Fibroblast of lung (primary cell): ENCODE measurements around the gene PDE11A. TPM values are rescaled to one million over a fixed set of nuclear protein-coding genes. Genes with fewer than 3 reads are reported as not detected.

Experiments
- DNase-seq, 2 donors: peaks; one replicate each; pipeline versions ENCODE4 v3.0.0 to v3.0.0-alpha.2; 2010; ENCODE audit warnings: low read depth in 2 of 2
- H2AFZ ChIP-seq: 2 replicates; pipeline ENCODE4 v1.5.1; 2012; ENCODE audit warnings: low read length, control low read depth, inconsistent platforms
- H3K27ac ChIP-seq: 2 replicates; pipeline ENCODE4 v1.5.1; 2011; ENCODE audit warnings: low read length, control low read depth; ENCODE audit not compliant: insufficient read depth
- H3K27me3 ChIP-seq: 2 replicates; pipeline ENCODE4 v1.5.1; 2011; ENCODE audit warnings: mild to moderate bottlenecking, low read length; ENCODE audit not compliant: control insufficient read depth, insufficient read depth
- H3K36me3 ChIP-seq: 2 replicates; pipeline ENCODE4 v1.5.1; 2011; ENCODE audit warnings: low read length; ENCODE audit not compliant: control insufficient read depth, insufficient read depth
- H3K4me1 ChIP-seq: 2 replicates; pipeline ENCODE4 v1.5.1; 2011; ENCODE audit warnings: low read length; ENCODE audit not compliant: control insufficient read depth, insufficient read depth; ENCODE audit errors: extremely low read depth
- H3K4me2 ChIP-seq: 2 replicates; pipeline ENCODE4 v1.5.1; 2011; ENCODE audit warnings: low read length, control low read depth; ENCODE audit not compliant: insufficient read depth; ENCODE audit errors: extremely low read depth
- H3K4me3 ChIP-seq, 4 experiments: fragments of 200-600 bp in 1 of 4; sonication (generic) in 1 of 4; replicated peaks in 1 of 4; 2 replicates each; pipeline ENCODE4 v1.5.1; 2011 to 2016; ENCODE audit warnings: low read length in 4 of 4, low read depth in 3 of 4, mild to moderate bottlenecking in 3 of 4, control low read depth in 2 of 4, inconsistent platforms in 1 of 4, mixed read lengths in 1 of 4; ENCODE audit not compliant: insufficient read depth in 1 of 4; ENCODE audit errors: control extremely low read depth in 1 of 4
- H3K79me2 ChIP-seq: 2 replicates; pipeline ENCODE4 v1.5.1; 2012; ENCODE audit warnings: mild to moderate bottlenecking, low read length, inconsistent platforms; ENCODE audit not compliant: control insufficient read depth, insufficient read depth
- H3K9ac ChIP-seq: 2 replicates; pipeline ENCODE4 v1.5.1; 2011; ENCODE audit warnings: mild to moderate bottlenecking, low read length, control low read depth; ENCODE audit not compliant: insufficient read depth
- H3K9me3 ChIP-seq: 2 replicates; pipeline ENCODE4 v1.5.1; 2012; ENCODE audit warnings: low read depth, low read length; ENCODE audit not compliant: control insufficient read depth, insufficient read depth
- H4K20me1 ChIP-seq: 2 replicates; pipeline ENCODE4 v1.5.1; 2011; ENCODE audit warnings: low read length; ENCODE audit not compliant: control insufficient read depth, insufficient read depth; ENCODE audit errors: extremely low read depth
- CTCF ChIP-seq, 2 donors: IDR thresholded peaks in 1 of 2; conservative IDR thresholded peaks in 1 of 2; 1 replicate in 1 of 2; 2 replicates in 1 of 2; pipeline ENCODE4 v1.5.1; 2011 to 2012; ENCODE audit warnings: low read length in 2 of 2, control low read depth in 1 of 2, inconsistent platforms in 1 of 2, low read depth in 1 of 2, mild to moderate bottlenecking in 1 of 2
- EZH2 ChIP-seq: IDR thresholded peaks from 2 replicates; pipeline ENCODE4 v1.5.1; 2012; ENCODE audit warnings: low read length, control low read depth, mild to moderate bottlenecking; ENCODE audit errors: missing control alignments
- polyA plus RNA-seq, 2 donors: library from polyadenylated mRNA; depleted of rRNA in 1 of 2; stranded (reverse) in 1 of 2; unstranded in 1 of 2; fragments of >200 nt; gene quantifications; 2 replicates each; pipeline ENCODE4 v1.2.1, GENCODE V29; 2011 to 2012; ENCODE audit warnings: missing spikeins in 1 of 2
- total RNA-seq: library from RNA; depleted of rRNA; stranded (reverse); fragments of >200 nt; gene quantifications from 2 replicates; pipeline ENCODE4 v1.2.1, GENCODE V29; 2014

PDE11A gene
- total and polyA plus RNA-seq, 2 donors (not counting 1 experiment from before 2014, with no cell fraction given), result 0.03 to 0.33 TPM

- H3K4me3 ChIP-seq, result no peak overlapping the region
- H3K27me3 ChIP-seq, result no peaks in the 10 kb centered on the region
- no peak overlapping the region for H2AFZ ChIP-seq
- H3K4me2 ChIP-seq, result no peak overlapping the region
- no peak for TF ChIP-seq EZH2
- no peaks in the 10 kb centered on the region for H3K9me3 ChIP-seq
- H3K9ac ChIP-seq, result no peak overlapping the region
- DNase-seq, result peak in 1 of 2 donors; percentile 47
- no peaks in the 10 kb centered on the region for H4K20me1 ChIP-seq
- no peaks in the 10 kb centered on the region for H3K79me2 ChIP-seq
- no peaks in the 10 kb centered on the region for H3K4me1 ChIP-seq
- H3K27ac ChIP-seq, result no peak overlapping the region
- no peaks in the 10 kb centered on the region for H3K36me3 ChIP-seq
Measured at GRCh38 chr2:177740700-177741099, 331.9 kb downstream of the PDE11A start.

- no peak for TF ChIP-seq CTCF (conservative IDR thresholded peaks at IDR 0.05 in 1 of 2, IDR thresholded peaks at IDR 0.05 in 1 of 2; ENCODE audit: low read depth in 1 of 2, low read length in 2 of 2)
- TF ChIP-seq EZH2, result no peak
- no peak overlapping the region for H3K4me3 ChIP-seq
- no peaks in the 10 kb centered on the region for H3K36me3 ChIP-seq
- no peak overlapping the region for H2AFZ ChIP-seq
- H3K9ac ChIP-seq, result no peak overlapping the region
- H3K4me2 ChIP-seq, result no peak overlapping the region
- H3K4me1 ChIP-seq, result no peaks in the 10 kb centered on the region
- no peak overlapping the region for H3K27ac ChIP-seq
- no peaks in the 10 kb centered on the region for H3K79me2 ChIP-seq
- no peaks in the 10 kb centered on the region for H3K9me3 ChIP-seq
- DNase-seq, result no peak
- H3K27me3 ChIP-seq, result no peaks in the 10 kb centered on the region
- H4K20me1 ChIP-seq, result no peaks in the 10 kb centered on the region
Measured at GRCh38 chr2:177738461-177739235, 333.9 kb downstream of the PDE11A start.

GRCh38 chr2:177735318-177735803 lies 337.2 kb downstream of the PDE11A start:
- Histone ChIP-seq H2AFZ (no peak overlapping the region), H3K27ac (no peak overlapping the region), H3K9ac (no peak overlapping the region), H3K4me3 (no peak overlapping the region), H3K4me2 (no peak overlapping the region), H3K27me3 (no peaks in the 10 kb centered on the region), H3K36me3 (no peaks in the 10 kb centered on the region), H4K20me1 (no peaks in the 10 kb centered on the region), H3K79me2 (no peaks in the 10 kb centered on the region), H3K4me1 (no peaks in the 10 kb centered on the region), H3K9me3 (no peaks in the 10 kb centered on the region)
- no peak for TF ChIP-seq EZH2
- no peak for TF ChIP-seq CTCF (conservative IDR thresholded peaks at IDR 0.05 in 1 of 2, IDR thresholded peaks at IDR 0.05 in 1 of 2; ENCODE audit: low read depth in 1 of 2, low read length in 2 of 2)
- no peak for DNase-seq
